OCI-LY7 (cell line): ENCODE data around the gene CPNE4. TPM values are rescaled to one million over a fixed set of nuclear protein-coding genes. Genes with fewer than 3 reads are reported as not detected.

ENCODE experiments used
- BruUV-seq: library from RNA; stranded (reverse); fragments of 400-500 nt; replicated peaks from 2 replicates; lab custom pipeline; 2021; lab: Mats Ljungman, UMichigan
- CTCF ChIA-PET: fragments of 300-600 bp; sonication (Branson Sonifier 250); formaldehyde crosslinking; loops from one replicate; lab custom pipeline; 2022; ENCODE audit warnings: antibody characterized with exemption; ENCODE audit not compliant: unreplicated experiment; lab: Charles Lee
- POLR2A ChIA-PET: fragments of 300-600 bp; sonication (Branson Sonifier 250); formaldehyde crosslinking; loops from one replicate; lab custom pipeline; 2022; ENCODE audit warnings: antibody characterized with exemption; lab: Charles Lee
- DNase-seq: peaks from one replicate; pipeline ENCODE4 v3.0.0-alpha.2; 2015; ENCODE audit warnings: low spot score
- H2AFZ ChIP-seq: fragments of 200-600 bp; sonication (generic), shearing (Covaris generic); 2 replicates; pipeline ENCODE4 v1.6.1; 2014; ENCODE audit warnings: mild to moderate bottlenecking, antibody characterized with exemption, low read length, moderate library complexity
- H3K27ac ChIP-seq: fragments of 200-600 bp; sonication (generic); 2 replicates; pipeline ENCODE4 v1.5.1; 2014; ENCODE audit warnings: mixed run types, low read depth, mild to moderate bottlenecking, moderate library complexity, low read length, inconsistent platforms; ENCODE audit not compliant: poor library complexity, severe bottlenecking
- H3K36me3 ChIP-seq: fragments of 200-600 bp; sonication (generic); 2 replicates; pipeline ENCODE4 v1.6.1; 2014; ENCODE audit warnings: mild to moderate bottlenecking, antibody characterized with exemption, low read length, moderate library complexity, mixed read lengths; ENCODE audit not compliant: insufficient read depth
- H3K4me1 ChIP-seq: fragments of 200-600 bp; sonication (generic); 2 replicates; pipeline ENCODE4 v1.5.1; 2014; ENCODE audit warnings: mild to moderate bottlenecking, low read length; ENCODE audit not compliant: insufficient read depth, poor library complexity, severe bottlenecking
- H3K4me2 ChIP-seq: fragments of 200-600 bp; sonication (generic); 2 replicates; pipeline ENCODE4 v1.6.1; 2014; ENCODE audit warnings: mild to moderate bottlenecking, low read length
- H3K4me3 ChIP-seq: fragments of 200-600 bp; sonication (generic); 2 replicates; pipeline ENCODE4 v1.5.1; 2014; ENCODE audit warnings: mild to moderate bottlenecking, low read depth, low read length; ENCODE audit not compliant: poor library complexity, severe bottlenecking
- H3K79me2 ChIP-seq: fragments of 200-600 bp; sonication (generic); 2 replicates; pipeline ENCODE4 v1.6.1; 2016; ENCODE audit warnings: low read depth, mild to moderate bottlenecking, low read length, moderate library complexity, mixed read lengths; ENCODE audit not compliant: insufficient read depth
- H3K9me2 ChIP-seq: fragments of 200-600 bp; sonication (generic); 2 replicates; pipeline ENCODE4 v1.6.1; 2016; ENCODE audit warnings: mild to moderate bottlenecking, low read length, mixed read lengths; ENCODE audit not compliant: insufficient read depth
- H3K9me3 ChIP-seq: fragments of 200-600 bp; sonication (generic); 2 replicates; pipeline ENCODE4 v1.6.1; 2014; ENCODE audit warnings: mild to moderate bottlenecking, mixed run types, low read length, mixed read lengths
- H4K20me1 ChIP-seq: fragments of 200-600 bp; sonication (generic); 2 replicates; pipeline ENCODE4 v1.6.1; 2014; ENCODE audit warnings: mild to moderate bottlenecking, antibody characterized with exemption, low read length, moderate library complexity, mixed read lengths; ENCODE audit not compliant: insufficient read depth
- EZH2phosphoT487 ChIP-seq: fragments of 200-600 bp; sonication (generic); IDR thresholded peaks from 2 replicates; pipeline ENCODE4 v1.6.1; 2018; ENCODE audit warnings: low read depth, borderline replicate concordance, mild to moderate bottlenecking, mixed run types, antibody characterized with exemption, low read length, moderate library complexity, mixed read lengths
- intact Hi-C: fragments of 100-400 bp; cut with micrococcal nuclease; formaldehyde crosslinking; loops from one replicate; pipeline ENCODE4 v1.10.0; 2022; ENCODE audit not compliant: unreplicated experiment
- total RNA-seq, 2 experiments: library from RNA; depleted of rRNA in 1 of 2; stranded (reverse); fragments of >200 nt in 1 of 2; shearing (Covaris generic) in 1 of 2; gene quantifications; 2 replicates each; pipeline ENCODE4 v1.2.3, GENCODE V29; 2014 to 2022
- TF ChIP-seq, protein P1 (sequence below): fragments of 200-600 bp; sonication (generic); conservative IDR thresholded peaks from 2 replicates; pipeline ENCODE4 v1.5.1; 2014; ENCODE audit warnings: mild to moderate bottlenecking, antibody characterized with exemption, low read length, moderate library complexity, mixed read lengths

The CPNE4 gene
- total RNA-seq, 2 experiments from 2014 or later, result not detected

DNA sequence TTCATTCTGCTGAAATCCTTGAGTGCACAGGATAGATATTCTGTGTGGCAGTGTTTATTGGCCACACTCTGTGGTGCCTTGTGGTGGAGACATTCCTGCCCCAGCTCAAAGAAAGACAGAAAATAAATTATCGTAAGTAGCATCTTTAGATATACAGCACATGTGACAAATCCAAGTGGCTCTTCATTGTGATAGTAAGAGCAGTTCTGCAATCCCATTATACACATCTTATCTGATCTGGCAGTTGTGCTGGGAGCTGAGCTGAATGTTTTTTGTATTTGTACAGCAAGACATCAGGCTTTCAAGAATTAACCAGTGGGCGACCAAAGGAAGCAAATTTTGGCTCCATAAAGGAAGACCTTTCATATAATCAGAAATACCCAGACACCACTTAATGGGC, 296.7 kb downstream of the CPNE4 start:
- H3K79me2 ChIP-seq, result no peaks in the 10 kb centered on the region
- no peak overlapping the region for H3K4me2 ChIP-seq
- BruUV-seq, result no TSS peak
- H3K9me2 ChIP-seq, result no peaks in the 10 kb centered on the region
- H3K27ac ChIP-seq, result no peak overlapping the region
- no peaks in the 10 kb centered on the region for H3K4me1 ChIP-seq
- DNase-seq, result no peak
- H3K4me3 ChIP-seq, result no peak overlapping the region
- TF ChIP-seq, protein P1, sequence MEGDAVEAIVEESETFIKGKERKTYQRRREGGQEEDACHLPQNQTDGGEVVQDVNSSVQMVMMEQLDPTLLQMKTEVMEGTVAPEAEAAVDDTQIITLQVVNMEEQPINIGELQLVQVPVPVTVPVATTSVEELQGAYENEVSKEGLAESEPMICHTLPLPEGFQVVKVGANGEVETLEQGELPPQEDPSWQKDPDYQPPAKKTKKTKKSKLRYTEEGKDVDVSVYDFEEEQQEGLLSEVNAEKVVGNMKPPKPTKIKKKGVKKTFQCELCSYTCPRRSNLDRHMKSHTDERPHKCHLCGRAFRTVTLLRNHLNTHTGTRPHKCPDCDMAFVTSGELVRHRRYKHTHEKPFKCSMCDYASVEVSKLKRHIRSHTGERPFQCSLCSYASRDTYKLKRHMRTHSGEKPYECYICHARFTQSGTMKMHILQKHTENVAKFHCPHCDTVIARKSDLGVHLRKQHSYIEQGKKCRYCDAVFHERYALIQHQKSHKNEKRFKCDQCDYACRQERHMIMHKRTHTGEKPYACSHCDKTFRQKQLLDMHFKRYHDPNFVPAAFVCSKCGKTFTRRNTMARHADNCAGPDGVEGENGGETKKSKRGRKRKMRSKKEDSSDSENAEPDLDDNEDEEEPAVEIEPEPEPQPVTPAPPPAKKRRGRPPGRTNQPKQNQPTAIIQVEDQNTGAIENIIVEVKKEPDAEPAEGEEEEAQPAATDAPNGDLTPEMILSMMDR, result no peak
- no peak for TF ChIP-seq EZH2phosphoT487
- ChIA-PET POLR2A (no interaction called here), CTCF (no interaction called here)
- no peaks in the 10 kb centered on the region for H3K36me3 ChIP-seq
- H3K9me3 ChIP-seq, result no peaks in the 10 kb centered on the region
- intact Hi-C loops, result no loop called here
- H2AFZ ChIP-seq, result no peak overlapping the region
- H4K20me1 ChIP-seq, result no peaks in the 10 kb centered on the region

DNA sequence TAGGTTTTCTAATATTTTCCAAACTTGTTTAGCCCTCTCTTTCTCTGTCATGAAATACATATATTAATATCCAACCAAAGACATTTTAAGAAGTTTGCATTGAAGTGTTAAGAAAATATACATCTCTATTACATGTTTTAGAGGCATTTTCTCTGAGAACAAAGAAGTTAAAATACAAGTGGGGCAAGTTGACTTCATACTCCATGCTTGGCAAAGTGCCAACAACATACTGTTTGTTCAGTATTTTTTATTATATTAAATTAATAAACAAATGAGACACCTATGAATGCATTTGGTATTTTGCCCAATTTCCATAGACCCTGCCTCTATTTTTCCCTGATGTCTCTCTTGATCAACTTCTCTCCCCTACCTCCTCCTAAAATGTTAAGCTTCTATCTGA, 299.3 kb downstream of the CPNE4 start:
- H3K9me3 ChIP-seq, result no peaks in the 10 kb centered on the region
- no peaks in the 10 kb centered on the region for H3K9me2 ChIP-seq
- no peak for DNase-seq
- no peaks in the 10 kb centered on the region for H3K79me2 ChIP-seq
- CTCF ChIA-PET, result no interaction called here
- TF ChIP-seq, protein P1, result no peak
- TF ChIP-seq EZH2phosphoT487, result no peak
- BruUV-seq, result no TSS peak
- H2AFZ ChIP-seq, result no peak overlapping the region
- intact Hi-C loops, result no loop called here
- H3K27ac ChIP-seq, result no peak overlapping the region
- H4K20me1 ChIP-seq, result no peaks in the 10 kb centered on the region
- no peak overlapping the region for H3K4me3 ChIP-seq
- H3K4me1 ChIP-seq, result no peaks in the 10 kb centered on the region
- POLR2A ChIA-PET, result no interaction called here
- H3K4me2 ChIP-seq, result no peak overlapping the region
- H3K36me3 ChIP-seq, result no peaks in the 10 kb centered on the region

- H3K9me2 ChIP-seq, result no peaks in the 10 kb centered on the region
- BruUV-seq, result no TSS peak
- no peak overlapping the region for H2AFZ ChIP-seq
- no peaks in the 10 kb centered on the region for H3K36me3 ChIP-seq
- ChIA-PET CTCF (no interaction called here), POLR2A (interaction anchor here (0.6 kb wide), 1 partner anchor 103 kb away, joined by 4 read pairs; no protein-coding TSS in a partner anchor)
- TF ChIP-seq EZH2phosphoT487, result no peak
- TF ChIP-seq, protein P1, result no peak
- no peaks in the 10 kb centered on the region for H3K79me2 ChIP-seq
- H3K4me2 ChIP-seq, result no peak overlapping the region
- H4K20me1 ChIP-seq, result no peaks in the 10 kb centered on the region
- H3K9me3 ChIP-seq, result no peaks in the 10 kb centered on the region
- intact Hi-C loops, result no loop called here
- no peak overlapping the region for H3K4me3 ChIP-seq
- no peak for DNase-seq
- no peak overlapping the region for H3K27ac ChIP-seq
- no peaks in the 10 kb centered on the region for H3K4me1 ChIP-seq
Measured at GRCh38 chr3:131735116-131735515, 299.7 kb downstream of the CPNE4 start.
